ENCODE measurements around the gene ZNF487.
"Not testable (repeated sequence)": the region's sequence is repeated elsewhere in the genome, so short reads cannot be mapped to it uniquely, and the experiment has no call there.

The ZNF487 gene

DNA sequence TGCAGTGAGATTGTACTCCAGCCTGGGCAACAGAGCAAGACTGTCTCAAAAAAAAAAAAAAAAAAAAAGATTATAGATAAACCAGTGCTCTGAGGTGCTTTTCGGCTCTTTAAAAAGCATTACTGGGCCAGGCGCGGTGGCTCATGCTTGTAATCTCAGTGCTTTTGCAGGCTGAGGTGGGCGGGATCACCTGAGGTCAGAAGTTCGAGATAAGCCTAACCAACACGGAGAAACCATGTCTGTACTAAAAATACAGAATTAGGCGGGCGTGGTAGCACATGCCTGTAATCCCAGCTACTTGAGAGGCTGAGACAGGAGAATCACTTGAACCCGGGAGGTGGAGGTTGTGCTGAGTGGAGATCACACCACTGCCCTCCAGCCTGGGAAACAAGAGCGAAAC lies 21.4 kb upstream of the ZNF487 start:
- Histone ChIP-seq H3K36me3 (ENCODE audit: control insufficient read depth in 1 of 2, insufficient read depth in 2 of 2, low read length in 2 of 2) (no peaks in the 10 kb centered on the region), H3K4me3 (ENCODE audit: low read depth in 1 of 2, low read length in 2 of 2) (no peak overlapping the region), H3K9ac (ENCODE audit: low read depth in 1 of 2, low read length in 2 of 2) (no peak overlapping the region), H3K9me3 (ENCODE audit: control insufficient read depth in 1 of 2, low read length in 2 of 2) (no peaks in the 10 kb centered on the region), H3K27me3 (ENCODE audit: control insufficient read depth in 1 of 2, insufficient read depth in 2 of 2, low read length in 2 of 2) (no peaks in the 10 kb centered on the region), H3K4me1 (ENCODE audit: control insufficient read depth in 1 of 2, insufficient read depth in 2 of 2, low read length in 2 of 2) (peaks cover 4 to 10% of the 10 kb centered on the region in 2 donors), H3K27ac (ENCODE audit: low read depth, low read length) (no peak overlapping the region)

DNA sequence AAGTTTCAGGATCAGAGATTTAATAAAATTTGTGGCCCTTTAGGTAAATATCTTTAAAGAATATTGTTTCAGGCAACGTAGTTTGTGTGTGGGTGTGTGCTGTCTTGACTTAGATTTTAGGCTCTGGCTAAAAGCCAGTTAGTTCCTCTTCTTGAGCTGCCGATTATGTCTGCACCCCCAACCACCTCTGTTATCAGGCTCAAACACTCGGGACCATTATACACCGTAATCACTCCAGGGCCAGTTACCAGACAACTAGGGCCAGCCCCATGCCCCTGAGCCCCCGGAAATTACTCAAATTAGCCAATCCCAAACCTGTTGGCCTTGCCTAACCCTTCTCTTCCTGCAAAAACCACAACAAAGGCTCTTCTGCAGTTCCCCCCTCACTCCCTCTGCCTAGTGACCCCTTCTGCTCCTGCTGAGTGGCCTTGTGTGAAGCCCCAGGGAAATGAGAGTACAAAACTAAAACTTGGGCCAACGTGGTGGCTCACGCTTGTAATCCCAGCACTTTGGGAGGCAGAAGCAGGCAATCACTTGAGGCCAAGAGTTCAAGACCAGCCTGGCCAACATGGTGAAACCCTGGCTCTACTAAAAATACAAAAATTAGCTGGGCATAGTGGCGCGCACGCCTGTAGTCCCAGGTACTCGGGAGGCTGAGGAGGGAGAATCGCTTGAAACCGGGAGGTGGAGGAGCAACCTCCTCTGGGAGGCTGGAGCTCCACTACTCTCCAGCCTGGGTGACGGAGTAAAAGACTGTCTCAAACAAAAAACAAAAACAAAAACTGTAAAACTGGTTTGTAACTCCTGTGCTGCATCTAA lies 18.8 kb upstream of the ZNF487 start:
- no peaks in the 10 kb centered on the region for H3K27me3 ChIP-seq (ENCODE audit: control insufficient read depth in 1 of 2, insufficient read depth in 2 of 2, low read length in 2 of 2)

DNA sequence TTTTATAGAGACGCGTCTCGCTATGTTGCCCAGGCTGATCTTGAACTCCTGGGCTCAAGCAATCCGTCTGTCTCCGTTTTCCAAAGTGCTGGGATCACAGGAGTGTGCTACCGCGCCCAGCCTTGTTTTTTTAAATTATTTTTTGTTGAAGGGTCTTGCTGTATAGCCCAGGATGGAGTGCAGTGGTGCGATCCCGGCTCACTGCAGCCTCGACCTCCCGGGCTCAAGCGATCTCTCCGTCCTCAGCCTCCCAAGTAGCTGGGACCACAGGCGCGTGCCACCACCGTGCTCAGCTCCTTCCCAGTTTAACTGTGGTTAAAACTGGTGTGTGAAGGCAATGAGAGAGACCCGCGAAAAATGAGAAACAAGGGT lies 16.9 kb upstream of the ZNF487 start:
- Histone ChIP-seq H3K27ac (ENCODE audit: low read depth, low read length) (peak overlapping the region; percentile 96), H3K4me1 (ENCODE audit: control insufficient read depth in 1 of 2, insufficient read depth in 2 of 2, low read length in 2 of 2) (peaks cover 12 to 20% of the 10 kb centered on the region in 2 donors), H3K9ac (ENCODE audit: low read depth in 1 of 2, low read length in 2 of 2) (peak overlapping the region; percentile 79 to 87), H3K36me3 (ENCODE audit: control insufficient read depth in 1 of 2, insufficient read depth in 2 of 2, low read length in 2 of 2) (no peaks in the 10 kb centered on the region), H3K9me3 (ENCODE audit: control insufficient read depth in 1 of 2, low read length in 2 of 2) (no peaks in the 10 kb centered on the region), H3K4me3 (ENCODE audit: low read depth in 1 of 2, low read length in 2 of 2) (peak overlapping the region; percentile 55 to 81), H3K27me3 (ENCODE audit: control insufficient read depth in 1 of 2, insufficient read depth in 2 of 2, low read length in 2 of 2) (no peaks in the 10 kb centered on the region)

More for the DNA sequence above, 18.8 kb upstream of the ZNF487 start:
- Histone ChIP-seq H3K4me3 (ENCODE audit: low read depth in 1 of 2, low read length in 2 of 2) (no peak overlapping the region), H3K4me1 (ENCODE audit: control insufficient read depth in 1 of 2, insufficient read depth in 2 of 2, low read length in 2 of 2) (peaks cover 12 to 20% of the 10 kb centered on the region in 2 donors), H3K9me3 (ENCODE audit: control insufficient read depth in 1 of 2, low read length in 2 of 2) (no peaks in the 10 kb centered on the region), H3K27ac (ENCODE audit: low read depth, low read length) (peak overlapping the region; percentile 33), H3K9ac (ENCODE audit: low read depth in 1 of 2, low read length in 2 of 2) (no peak overlapping the region), H3K36me3 (ENCODE audit: control insufficient read depth in 1 of 2, insufficient read depth in 2 of 2, low read length in 2 of 2) (no peaks in the 10 kb centered on the region)

DNA sequence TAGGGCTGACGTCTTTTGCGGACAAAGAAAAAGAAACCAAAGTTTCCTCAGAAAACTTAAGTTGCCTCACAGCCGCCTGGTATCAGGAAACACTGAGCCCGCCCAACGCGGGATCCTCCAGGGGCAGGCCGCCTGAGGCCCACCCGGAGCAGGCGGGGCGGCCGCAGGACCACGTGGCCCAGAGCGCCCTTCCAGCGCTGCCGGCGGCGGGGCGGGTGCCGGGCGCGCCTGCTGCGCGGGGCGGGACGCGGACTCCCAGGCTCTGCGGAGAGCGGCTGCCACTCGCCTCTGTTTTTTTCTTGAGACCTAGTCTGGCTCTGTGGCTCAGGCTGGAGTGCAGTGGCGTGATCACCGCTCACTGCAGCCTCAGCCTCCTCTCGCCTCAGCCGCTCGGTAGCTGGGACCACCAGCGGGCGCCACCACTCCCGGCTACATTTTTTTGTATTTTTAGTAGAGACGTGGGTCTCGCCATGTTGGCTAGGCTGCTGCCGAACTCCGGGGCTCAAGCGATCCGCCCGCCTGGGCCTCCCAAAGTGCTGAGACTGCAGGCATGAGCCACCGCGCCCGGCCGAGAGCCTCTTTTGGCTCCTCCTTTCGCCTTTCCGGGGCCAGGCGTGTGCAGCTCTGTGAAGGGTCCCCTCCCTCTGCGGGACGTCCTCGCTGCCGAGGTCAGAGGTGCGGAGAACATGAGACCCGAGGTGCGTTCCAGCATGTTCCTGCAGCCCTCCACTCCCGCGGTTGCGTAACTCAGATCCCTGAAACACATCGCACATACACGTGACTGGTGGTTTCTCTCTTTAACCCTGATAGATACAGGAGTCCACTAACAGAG lies 16.3 kb upstream of the ZNF487 start:
- peak overlapping the region; percentile 55 to 81 for H3K4me3 ChIP-seq (ENCODE audit: low read depth in 1 of 2, low read length in 2 of 2)
- peak overlapping the region; percentile 96 for H3K27ac ChIP-seq (ENCODE audit: low read depth, low read length)
- H3K27me3 ChIP-seq (ENCODE audit: control insufficient read depth in 1 of 2, insufficient read depth in 2 of 2, low read length in 2 of 2) = no peaks in the 10 kb centered on the region
- H3K9me3 ChIP-seq (ENCODE audit: control insufficient read depth in 1 of 2, low read length in 2 of 2) = no peaks in the 10 kb centered on the region
- no peaks in the 10 kb centered on the region for H3K36me3 ChIP-seq (ENCODE audit: control insufficient read depth in 1 of 2, insufficient read depth in 2 of 2, low read length in 2 of 2)
- peaks cover 12 to 20% of the 10 kb centered on the region in 2 donors for H3K4me1 ChIP-seq (ENCODE audit: control insufficient read depth in 1 of 2, insufficient read depth in 2 of 2, low read length in 2 of 2)
- peak overlapping the region; percentile 79 to 87 for H3K9ac ChIP-seq (ENCODE audit: low read depth in 1 of 2, low read length in 2 of 2)

GRCh38 chr10:43421201-43421507 lies 15.8 kb upstream of the ZNF487 start:
- Histone ChIP-seq H3K27me3 (ENCODE audit: control insufficient read depth in 1 of 2, insufficient read depth in 2 of 2, low read length in 2 of 2) (no peaks in the 10 kb centered on the region), H3K9ac (ENCODE audit: low read depth in 1 of 2, low read length in 2 of 2) (peak overlapping the region; percentile 79 to 87), H3K9me3 (ENCODE audit: control insufficient read depth in 1 of 2, low read length in 2 of 2) (no peaks in the 10 kb centered on the region), H3K4me3 (ENCODE audit: low read depth in 1 of 2, low read length in 2 of 2) (peak overlapping the region; percentile 55 to 81), H3K4me1 (ENCODE audit: control insufficient read depth in 1 of 2, insufficient read depth in 2 of 2, low read length in 2 of 2) (peaks cover 12 to 20% of the 10 kb centered on the region in 2 donors), H3K36me3 (ENCODE audit: control insufficient read depth in 1 of 2, insufficient read depth in 2 of 2, low read length in 2 of 2) (no peaks in the 10 kb centered on the region), H3K27ac (ENCODE audit: low read depth, low read length) (peak overlapping the region; percentile 96)

- Histone ChIP-seq H3K9me3 (ENCODE audit: control insufficient read depth in 1 of 2, low read length in 2 of 2) (no peaks in the 10 kb centered on the region), H3K9ac (ENCODE audit: low read depth in 1 of 2, low read length in 2 of 2) (peak overlapping the region; percentile 79 to 87)
Measured at GRCh38 chr10:43421519-43421918, 15.4 kb upstream of the ZNF487 start.

DNA sequence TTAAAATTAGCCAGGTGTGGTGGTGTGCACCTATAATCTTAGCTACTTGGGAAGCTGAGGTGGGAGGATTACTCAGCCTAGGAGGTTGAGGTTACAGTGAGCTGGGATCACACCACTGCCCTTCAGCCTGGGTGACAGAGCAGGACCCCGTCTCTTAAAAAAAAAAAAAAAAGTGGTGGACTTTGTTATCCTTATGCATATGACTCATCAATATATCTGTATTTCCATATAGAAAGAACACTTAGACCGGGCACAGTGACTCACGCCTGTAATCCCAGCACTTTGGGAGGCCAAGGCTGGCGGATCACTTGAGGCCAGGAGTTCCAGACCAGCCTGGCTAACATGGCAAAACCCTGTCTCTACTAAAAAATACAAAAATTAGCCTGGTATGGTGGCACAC lies 15.0 kb upstream of the ZNF487 start:
- peak overlapping the region; percentile 96 for H3K27ac ChIP-seq (ENCODE audit: low read depth, low read length)
- H3K4me1 ChIP-seq (ENCODE audit: control insufficient read depth in 1 of 2, insufficient read depth in 2 of 2, low read length in 2 of 2) = peaks cover 12 to 20% of the 10 kb centered on the region in 2 donors
- H3K36me3 ChIP-seq (ENCODE audit: control insufficient read depth in 1 of 2, insufficient read depth in 2 of 2, low read length in 2 of 2); H3K4me3 ChIP-seq (ENCODE audit: low read depth in 1 of 2, low read length in 2 of 2); H3K27me3 ChIP-seq (ENCODE audit: control insufficient read depth in 1 of 2, insufficient read depth in 2 of 2, low read length in 2 of 2); H3K9me3 ChIP-seq (ENCODE audit: control insufficient read depth in 1 of 2, low read length in 2 of 2): not testable (repeated sequence)
- H3K9ac ChIP-seq (ENCODE audit: low read depth in 1 of 2, low read length in 2 of 2) = peak overlapping the region; percentile 79 to 87

More at GRCh38 chr10:43421519-43421918, 15.4 kb upstream of the ZNF487 start:
- Histone ChIP-seq H3K4me1 (ENCODE audit: control insufficient read depth in 1 of 2, insufficient read depth in 2 of 2, low read length in 2 of 2) (peaks cover 12 to 20% of the 10 kb centered on the region in 2 donors), H3K27me3 (ENCODE audit: control insufficient read depth in 1 of 2, insufficient read depth in 2 of 2, low read length in 2 of 2) (no peaks in the 10 kb centered on the region), H3K27ac (ENCODE audit: low read depth, low read length) (peak overlapping the region; percentile 96), H3K36me3 (ENCODE audit: control insufficient read depth in 1 of 2, insufficient read depth in 2 of 2, low read length in 2 of 2) (no peaks in the 10 kb centered on the region), H3K4me3 (ENCODE audit: low read depth in 1 of 2, low read length in 2 of 2) (peak overlapping the region; percentile 25 to 81)

GRCh38 chr10:43424416-43424815 lies 12.5 kb upstream of the ZNF487 start:
- H3K4me1 ChIP-seq (ENCODE audit: control insufficient read depth in 1 of 2, insufficient read depth in 2 of 2, low read length in 2 of 2) = peaks cover 12 to 14% of the 10 kb centered on the region in 2 donors
- no peak overlapping the region for H3K4me3 ChIP-seq (ENCODE audit: low read depth in 1 of 2, low read length in 2 of 2)
- no peak overlapping the region for H3K27ac ChIP-seq (ENCODE audit: low read depth, low read length)
- no peak overlapping the region for H3K9ac ChIP-seq (ENCODE audit: low read depth in 1 of 2, low read length in 2 of 2)
- H3K9me3 ChIP-seq (ENCODE audit: control insufficient read depth in 1 of 2, low read length in 2 of 2) = no peaks in the 10 kb centered on the region
- H3K27me3 ChIP-seq (ENCODE audit: control insufficient read depth in 1 of 2, insufficient read depth in 2 of 2, low read length in 2 of 2) = no peaks in the 10 kb centered on the region
- no peaks in the 10 kb centered on the region for H3K36me3 ChIP-seq (ENCODE audit: control insufficient read depth in 1 of 2, insufficient read depth in 2 of 2, low read length in 2 of 2)

- not testable (repeated sequence) for H3K4me3 ChIP-seq (ENCODE audit: low read depth in 1 of 2, low read length in 2 of 2); H3K9ac ChIP-seq (ENCODE audit: low read depth in 1 of 2, low read length in 2 of 2); H3K27ac ChIP-seq (ENCODE audit: low read depth, low read length); H3K36me3 ChIP-seq (ENCODE audit: control insufficient read depth in 1 of 2, insufficient read depth in 2 of 2, low read length in 2 of 2); H3K27me3 ChIP-seq (ENCODE audit: control insufficient read depth in 1 of 2, insufficient read depth in 2 of 2, low read length in 2 of 2); H3K9me3 ChIP-seq (ENCODE audit: control insufficient read depth in 1 of 2, low read length in 2 of 2); H3K4me1 ChIP-seq (ENCODE audit: control insufficient read depth in 1 of 2, insufficient read depth in 2 of 2, low read length in 2 of 2)
Measured at GRCh38 chr10:43426476-43426875, 10.4 kb upstream of the ZNF487 start.

- Histone ChIP-seq H3K27ac (ENCODE audit: low read depth, low read length) (no peak overlapping the region), H3K9me3 (ENCODE audit: control insufficient read depth in 1 of 2, low read length in 2 of 2) (no peaks in the 10 kb centered on the region), H3K36me3 (ENCODE audit: control insufficient read depth in 1 of 2, insufficient read depth in 2 of 2, low read length in 2 of 2) (no peaks in the 10 kb centered on the region), H3K9ac (ENCODE audit: low read depth in 1 of 2, low read length in 2 of 2) (no peak overlapping the region), H3K4me1 (ENCODE audit: control insufficient read depth in 1 of 2, insufficient read depth in 2 of 2, low read length in 2 of 2) (no peaks in the 10 kb centered on the region), H3K27me3 (ENCODE audit: control insufficient read depth in 1 of 2, insufficient read depth in 2 of 2, low read length in 2 of 2) (no peaks in the 10 kb centered on the region), H3K4me3 (ENCODE audit: low read depth in 1 of 2, low read length in 2 of 2) (no peak overlapping the region)
Measured at GRCh38 chr10:43427166-43427825, 9.6 kb upstream of the ZNF487 start.
